Neural progenitor cell (in vitro differentiated cells): Measurements from ENCODE around the gene NEDD4L. TPM values are rescaled to one million over a fixed set of nuclear protein-coding genes. Genes with fewer than 3 reads are reported as not detected.

ENCODE experiments used
- DNase-seq: peaks from one replicate; pipeline ENCODE4 v3.0.0-alpha.2; 2016; ENCODE audit warnings: low spot score
- H2AFZ ChIP-seq: fragments of 200-600 bp; sonication (generic); replicated peaks from 2 replicates; pipeline ENCODE4 v1.6.1; 2016; ENCODE audit warnings: antibody characterized with exemption
- H3F3A ChIP-seq: fragments of 200-600 bp; sonication (generic); 2 replicates; pipeline ENCODE4 v1.6.1; 2016; ENCODE audit warnings: antibody characterized with exemption, low read depth
- H3K27ac ChIP-seq: fragments of 200-600 bp; sonication (generic); 2 replicates; pipeline ENCODE4 v1.5.1; 2016; ENCODE audit warnings: mild to moderate bottlenecking
- H3K27me3 ChIP-seq: fragments of 200-600 bp; sonication (generic); 2 replicates; pipeline ENCODE4 v1.6.1; 2016; ENCODE audit warnings: mild to moderate bottlenecking, moderate library complexity
- H3K36me3 ChIP-seq: fragments of 200-600 bp; sonication (generic); 2 replicates; pipeline ENCODE4 v1.5.1; 2016
- H3K4me1 ChIP-seq: fragments of 200-600 bp; sonication (generic); 2 replicates; pipeline ENCODE4 v1.6.1; 2016; ENCODE audit warnings: mixed run types
- H3K4me2 ChIP-seq: fragments of 200-600 bp; sonication (generic); 2 replicates; pipeline ENCODE4 v1.6.1; 2016
- H3K4me3 ChIP-seq: fragments of 200-600 bp; sonication (generic); 2 replicates; pipeline ENCODE4 v1.5.1; 2016
- H3K79me2 ChIP-seq: fragments of 200-600 bp; sonication (generic); 2 replicates; pipeline ENCODE4 v1.6.1; 2016; ENCODE audit warnings: low read depth
- H3K9ac ChIP-seq: fragments of 200-600 bp; sonication (generic); 2 replicates; pipeline ENCODE4 v1.6.1; 2016
- H3K9me3 ChIP-seq: fragments of 200-600 bp; sonication (generic); 2 replicates; pipeline ENCODE4 v1.5.1; 2016; ENCODE audit warnings: low read depth
- H4K20me1 ChIP-seq: fragments of 200-600 bp; sonication (generic); 2 replicates; pipeline ENCODE4 v1.6.1; 2016; ENCODE audit warnings: low read depth
- H3K27ac Mint-ChIP-seq: 3 replicates; pipeline ENCODE4 v1.8.0; 2021; ENCODE audit warnings: mixed read lengths
- H3K27me3 Mint-ChIP-seq: 2 replicates; pipeline ENCODE4 v1.8.0; 2022; ENCODE audit warnings: low read depth, mild to moderate bottlenecking, inconsistent platforms, moderate library complexity, mixed read lengths; ENCODE audit not compliant: insufficient read depth
- H3K36me3 Mint-ChIP-seq: 3 replicates; pipeline ENCODE4 v1.8.0; 2021; ENCODE audit warnings: mixed read lengths
- H3K4me1 Mint-ChIP-seq: 3 replicates; pipeline ENCODE4 v1.8.0; 2021; ENCODE audit warnings: mixed read lengths
- H3K4me3 Mint-ChIP-seq: 3 replicates; pipeline ENCODE4 v1.8.0; 2021; ENCODE audit warnings: mild to moderate bottlenecking, moderate library complexity, mixed read lengths
- H3K9me3 Mint-ChIP-seq: 3 replicates; pipeline ENCODE4 v1.8.0; 2020; ENCODE audit warnings: mixed read lengths
- EZH2 ChIP-seq: fragments of 200-600 bp; sonication (generic); IDR thresholded peaks from 2 replicates; pipeline ENCODE4 v1.6.1; 2017; ENCODE audit warnings: antibody characterized with exemption, mild to moderate bottlenecking, moderate library complexity
- EZH2phosphoT487 ChIP-seq: fragments of 200-600 bp; sonication (generic); IDR thresholded peaks from 2 replicates; pipeline ENCODE4 v1.6.1; 2017; ENCODE audit warnings: antibody characterized with exemption
- total RNA-seq: library from RNA; depleted of rRNA; stranded (reverse); fragments of >200 nt; gene quantifications from 2 replicates; pipeline ENCODE4 v1.2.3, GENCODE V29; 2015; ENCODE audit warnings: low replicate concordance
- TF ChIP-seq, protein P1 (sequence below): fragments of 200-600 bp; sonication (generic); IDR thresholded peaks from 2 replicates; pipeline ENCODE4 v1.5.1; 2017; ENCODE audit warnings: antibody characterized with exemption, mild to moderate bottlenecking

The NEDD4L gene
- total RNA-seq, 1 donor from 2014 or later = 55.5 TPM

- Histone ChIP-seq H3K79me2 (peaks cover 31% of the 10 kb centered on the region), H4K20me1 (peaks cover 32% of the 10 kb centered on the region), H3K4me3 (no peak overlapping the region), H3K9me3 (no peaks in the 10 kb centered on the region), H3K27ac (no peak overlapping the region), H2AFZ (no peak overlapping the region), H3F3A (peaks cover 7% of the 10 kb centered on the region), H3K4me2 (no peak overlapping the region), H3K36me3 (no peaks in the 10 kb centered on the region), H3K4me1 (peaks cover 10% of the 10 kb centered on the region), H3K27me3 (peaks cover 3% of the 10 kb centered on the region), H3K9ac (no peak overlapping the region)
- no peak for TF ChIP-seq EZH2phosphoT487
- TF ChIP-seq EZH2 = no peak
- TF ChIP-seq, protein P1, sequence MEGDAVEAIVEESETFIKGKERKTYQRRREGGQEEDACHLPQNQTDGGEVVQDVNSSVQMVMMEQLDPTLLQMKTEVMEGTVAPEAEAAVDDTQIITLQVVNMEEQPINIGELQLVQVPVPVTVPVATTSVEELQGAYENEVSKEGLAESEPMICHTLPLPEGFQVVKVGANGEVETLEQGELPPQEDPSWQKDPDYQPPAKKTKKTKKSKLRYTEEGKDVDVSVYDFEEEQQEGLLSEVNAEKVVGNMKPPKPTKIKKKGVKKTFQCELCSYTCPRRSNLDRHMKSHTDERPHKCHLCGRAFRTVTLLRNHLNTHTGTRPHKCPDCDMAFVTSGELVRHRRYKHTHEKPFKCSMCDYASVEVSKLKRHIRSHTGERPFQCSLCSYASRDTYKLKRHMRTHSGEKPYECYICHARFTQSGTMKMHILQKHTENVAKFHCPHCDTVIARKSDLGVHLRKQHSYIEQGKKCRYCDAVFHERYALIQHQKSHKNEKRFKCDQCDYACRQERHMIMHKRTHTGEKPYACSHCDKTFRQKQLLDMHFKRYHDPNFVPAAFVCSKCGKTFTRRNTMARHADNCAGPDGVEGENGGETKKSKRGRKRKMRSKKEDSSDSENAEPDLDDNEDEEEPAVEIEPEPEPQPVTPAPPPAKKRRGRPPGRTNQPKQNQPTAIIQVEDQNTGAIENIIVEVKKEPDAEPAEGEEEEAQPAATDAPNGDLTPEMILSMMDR = no peak
- Mint-ChIP-seq H3K4me1 (peaks cover 8% of the 10 kb centered on the region), H3K4me3 (no peak overlapping the region), H3K27me3 (peaks cover 6% of the 10 kb centered on the region), H3K27ac (no peak overlapping the region), H3K36me3 (peaks cover 11% of the 10 kb centered on the region), H3K9me3 (peaks cover under 1% of the 10 kb centered on the region)
- DNase-seq = no peak
These were observed 21.9 kb downstream of the NEDD4L start for GRCh38 chr18:58065956-58066355.

- Histone ChIP-seq H3K79me2 (peaks cover 26% of the 10 kb centered on the region), H2AFZ (no peak overlapping the region)
- H3K27me3 Mint-ChIP-seq = peaks cover 6% of the 10 kb centered on the region
These were observed 23.6 kb downstream of the NEDD4L start for GRCh38 chr18:58067601-58068000.

DNA sequence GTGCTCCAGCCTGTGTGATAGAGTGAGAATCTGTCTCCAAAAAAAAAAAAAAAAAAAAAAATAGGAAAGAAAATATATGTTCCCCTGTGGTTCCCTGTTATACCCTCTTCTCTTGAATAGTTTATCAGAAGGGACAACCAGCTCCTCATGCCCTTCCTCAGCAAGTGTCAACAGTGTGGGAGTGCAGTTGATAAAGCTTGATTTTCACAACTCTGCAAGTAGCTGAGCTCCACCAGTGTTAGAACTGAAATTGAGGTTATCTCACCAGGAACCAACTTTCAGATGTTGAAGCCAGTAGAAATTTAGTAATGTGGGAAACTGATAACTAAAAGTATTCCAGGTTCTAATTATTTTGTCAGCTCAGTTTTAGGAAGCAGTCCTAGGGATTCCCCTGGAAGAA is 25.1 kb downstream of the NEDD4L start:
- Histone ChIP-seq H4K20me1 (peaks cover 32% of the 10 kb centered on the region), H3K9me3 (no peaks in the 10 kb centered on the region), H3K27ac (no peak overlapping the region), H3K27me3 (peaks cover 5% of the 10 kb centered on the region), H3K4me3 (no peak overlapping the region), H2AFZ (no peak overlapping the region), H3K4me1 (peaks cover 10% of the 10 kb centered on the region), H3F3A (peaks cover 7% of the 10 kb centered on the region), H3K36me3 (no peaks in the 10 kb centered on the region), H3K4me2 (peak overlapping the region; percentile 52), H3K79me2 (peaks cover 26% of the 10 kb centered on the region), H3K9ac (no peak overlapping the region)
- DNase-seq = no peak
- Mint-ChIP-seq H3K27ac (no peak overlapping the region), H3K27me3 (peaks cover 6% of the 10 kb centered on the region), H3K9me3 (peaks cover 20% of the 10 kb centered on the region), H3K4me1 (peaks cover 8% of the 10 kb centered on the region), H3K36me3 (peaks cover 15% of the 10 kb centered on the region), H3K4me3 (no peak overlapping the region)
- TF ChIP-seq, protein P1 = no peak
- TF ChIP-seq EZH2 (no peak), EZH2phosphoT487 (no peak)

More at GRCh38 chr18:58067601-58068000, 23.6 kb downstream of the NEDD4L start:
- H3K27ac Mint-ChIP-seq = no peak overlapping the region
- TF ChIP-seq EZH2phosphoT487 (no peak), EZH2 (no peak)
- TF ChIP-seq, protein P1 = no peak
- peaks cover 10% of the 10 kb centered on the region for H3K4me1 ChIP-seq
- peaks cover 32% of the 10 kb centered on the region for H4K20me1 ChIP-seq
- peaks cover 10% of the 10 kb centered on the region for H3K9me3 Mint-ChIP-seq
- no peak overlapping the region for H3K4me3 ChIP-seq
- H3K36me3 ChIP-seq = no peaks in the 10 kb centered on the region
- no peaks in the 10 kb centered on the region for H3K9me3 ChIP-seq
- H3K27me3 ChIP-seq = peaks cover 5% of the 10 kb centered on the region
- H3K27ac ChIP-seq = no peak overlapping the region
- peaks cover 8% of the 10 kb centered on the region for H3K4me1 Mint-ChIP-seq
- no peak overlapping the region for H3K9ac ChIP-seq
- H3K4me3 Mint-ChIP-seq = no peak overlapping the region
- no peak for DNase-seq
- peaks cover 11% of the 10 kb centered on the region for H3K36me3 Mint-ChIP-seq
- H3F3A ChIP-seq = peaks cover 7% of the 10 kb centered on the region
- no peak overlapping the region for H3K4me2 ChIP-seq
